Tibial nerve (tissue), 3 donors: ENCODE data around the gene PLSCR1.

Experiments
- CTCF ChIP-seq, 5 experiments: fragments of 200-600 bp in 3 of 5; fragments of 450-650 bp in 2 of 5; sonication (generic) in 3 of 5; IDR thresholded peaks; one replicate each; pipeline ENCODE4 v1.5.1; 2016 to 2019; ENCODE audit warnings: antibody characterized with exemption in 5 of 5, mild to moderate bottlenecking in 3 of 5, moderate library complexity in 2 of 5
- POLR2A ChIP-seq, 2 donors: fragments of 450-650 bp; IDR thresholded peaks; one replicate each; pipeline ENCODE4 v1.6.1; 2017; ENCODE audit warnings: antibody characterized with exemption in 2 of 2, mild to moderate bottlenecking in 2 of 2, moderate library complexity in 2 of 2

GRCh38 chr3:146507331-146508120 lies 36.9 kb downstream of the PLSCR1 start:
- TF ChIP-seq CTCF (IDR thresholded peaks at IDR 0.05), result no peak
- no peak for TF ChIP-seq POLR2A (IDR thresholded peaks at IDR 0.05)
